ENCODE measurements around the gene DNAJC30.
"Not testable (repeated sequence)": the region's sequence is repeated elsewhere in the genome, so short reads cannot be mapped to it uniquely, and the experiment has no call there.

The DNAJC30 gene

DNA sequence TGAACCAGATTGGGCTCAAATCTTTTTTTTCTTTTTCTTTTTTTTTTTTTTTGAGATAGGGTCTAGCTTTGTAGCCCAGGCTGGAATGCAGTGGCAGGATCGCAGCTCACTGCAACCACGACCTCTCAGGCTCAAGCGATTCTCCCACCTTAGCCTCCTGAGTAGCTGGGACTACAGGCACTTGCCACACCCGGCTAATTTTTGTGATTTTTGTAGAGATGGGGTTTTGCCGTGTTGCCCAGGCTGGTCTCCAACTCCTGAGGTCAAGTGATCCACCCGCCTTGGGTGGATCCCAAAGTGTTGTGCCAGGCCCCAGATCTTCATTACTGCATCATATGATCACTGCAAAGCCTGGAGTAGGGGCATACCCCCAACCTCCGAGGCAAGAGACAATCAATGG is 2.8 kb downstream of the DNAJC30 start:
- no peak for DNase-seq

- no peak for DNase-seq
Measured at GRCh38 chr7:73679709-73680108, 3.5 kb downstream of the DNAJC30 start.

DNA sequence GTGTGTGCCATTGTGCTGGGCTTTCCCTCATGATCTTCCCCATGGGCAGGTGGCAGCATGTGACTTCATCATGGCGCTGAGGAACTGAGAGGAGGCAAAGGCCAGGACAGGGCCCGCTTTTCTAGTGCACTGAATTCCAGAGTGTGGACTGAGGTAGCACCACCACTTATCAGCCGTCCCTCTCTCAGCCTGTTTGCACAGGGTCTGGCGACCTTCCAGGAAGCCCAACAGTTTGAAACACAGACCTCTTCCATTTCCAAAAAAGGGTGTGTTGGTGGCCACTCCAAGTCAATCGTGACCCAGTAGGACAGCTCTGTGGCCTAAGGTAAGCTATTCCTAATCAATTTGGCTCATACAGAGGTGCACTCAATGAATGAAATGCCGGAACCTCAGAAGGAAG is 4.4 kb downstream of the DNAJC30 start:
- DNase-seq = no peak

DNA sequence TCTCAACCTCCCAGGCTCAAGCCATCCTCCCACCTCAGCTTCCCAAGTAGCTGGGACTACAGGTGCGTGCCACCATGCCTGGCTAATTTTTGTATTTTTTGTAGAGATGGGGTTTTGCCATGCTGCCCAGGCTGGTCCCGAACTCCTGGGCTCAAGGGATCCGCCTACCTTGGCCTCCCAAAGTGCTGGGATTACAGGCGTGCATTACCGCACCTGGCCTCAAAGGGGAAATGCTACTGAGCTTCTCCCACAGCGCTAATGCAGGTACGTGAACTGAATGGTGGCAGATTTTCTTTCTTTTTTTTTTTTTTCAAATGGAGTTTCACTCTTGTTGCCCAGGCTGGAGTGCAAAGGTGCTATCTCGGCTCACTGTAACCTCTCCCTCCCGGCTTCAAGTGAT is 7.2 kb downstream of the DNAJC30 start:
- peak; percentile 19 for DNase-seq

DNA sequence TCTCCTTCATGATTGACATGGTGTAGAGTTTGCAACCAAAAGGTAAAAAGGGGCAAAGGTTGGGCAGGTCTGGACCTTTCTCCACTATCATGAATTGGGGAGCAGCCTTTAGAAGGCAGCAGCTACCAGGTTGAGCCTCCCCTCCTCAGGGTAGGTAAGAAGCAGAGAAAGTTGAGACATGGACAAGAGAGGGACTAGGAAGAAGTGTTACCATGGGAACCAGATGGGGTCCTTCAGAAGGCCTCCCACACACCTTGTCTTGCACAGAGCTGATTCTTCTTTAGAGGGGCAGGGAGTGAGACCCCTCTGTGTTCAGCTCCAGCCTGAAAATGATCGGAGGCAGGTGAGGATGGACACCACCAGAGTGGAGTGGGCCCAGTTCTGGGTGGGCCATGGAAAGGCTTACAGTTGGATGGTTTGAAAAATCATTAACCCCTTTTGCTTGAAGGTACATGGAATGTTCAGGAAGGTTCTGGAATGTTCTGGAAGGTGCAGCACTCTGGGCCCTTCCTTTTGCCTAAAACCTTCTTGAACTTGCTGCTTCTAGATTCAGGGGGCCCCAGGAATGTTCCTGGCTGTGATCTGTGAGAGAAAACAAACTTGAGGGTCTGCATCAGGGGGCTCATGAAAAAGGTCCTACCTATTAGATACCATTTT is 8.7 kb downstream of the DNAJC30 start:
- no peak for DNase-seq

GRCh38 chr7:73671857-73672445 is 11.3 kb downstream of the DNAJC30 start:
- no peak for DNase-seq

DNA sequence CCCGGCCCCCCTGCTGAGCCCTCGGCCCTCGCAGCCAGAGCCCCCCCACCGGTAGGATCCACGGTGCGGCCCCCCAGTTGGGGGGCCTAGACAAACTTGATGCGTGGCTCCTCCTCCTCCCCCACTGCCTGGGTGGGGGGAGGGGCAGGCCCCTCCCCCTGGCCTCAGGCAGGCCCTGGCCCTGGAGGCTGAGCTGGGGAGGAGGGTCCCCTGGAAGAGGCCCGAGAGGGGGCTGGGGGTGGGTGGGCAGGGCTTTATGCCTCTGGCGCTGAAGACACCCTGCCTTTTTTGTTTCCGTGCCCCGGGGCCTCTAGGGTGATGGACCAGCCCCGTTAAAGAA is 12.0 kb downstream of the DNAJC30 start:
- no peak for DNase-seq

GRCh38 chr7:73669858-73670385 is 13.3 kb downstream of the DNAJC30 start:
- DNase-seq = no peak

DNA sequence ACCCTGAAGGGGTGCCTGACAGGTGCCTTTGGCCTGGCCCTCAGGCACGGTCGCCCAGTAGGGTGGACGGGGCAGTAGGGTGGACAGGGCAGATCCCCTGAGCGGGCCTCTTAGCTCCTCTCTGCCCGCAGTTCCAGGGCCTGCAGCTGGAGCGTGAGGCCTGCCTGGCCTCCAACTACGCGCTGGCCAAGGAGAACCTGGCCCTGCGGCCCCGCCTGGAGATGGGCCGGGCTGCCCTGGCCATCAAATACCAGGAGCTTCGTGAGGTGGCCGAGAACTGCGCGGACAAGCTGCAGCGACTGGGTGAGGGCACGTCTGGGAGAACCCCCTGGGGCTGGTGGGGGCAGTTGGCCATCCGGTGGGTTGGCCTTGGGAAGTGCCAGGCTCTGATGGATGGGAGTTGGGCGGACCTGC is 14.0 kb downstream of the DNAJC30 start:
- DNase-seq = no peak

- peak; percentile 85 for DNase-seq
Measured at GRCh38 chr7:73668886-73669230, 14.4 kb downstream of the DNAJC30 start.

- DNase-seq = peak; percentile 91
Measured at GRCh38 chr7:73668103-73668885, 15.0 kb downstream of the DNAJC30 start.

GRCh38 chr7:73667344-73668102 is 15.7 kb downstream of the DNAJC30 start, which contains the start of gene VPS37D:
VPS37D (plus strand) TSS chr7:73667831; CDS start chr7:73667959, 128 bp downstream.
- peak; percentile 85 for DNase-seq

DNA sequence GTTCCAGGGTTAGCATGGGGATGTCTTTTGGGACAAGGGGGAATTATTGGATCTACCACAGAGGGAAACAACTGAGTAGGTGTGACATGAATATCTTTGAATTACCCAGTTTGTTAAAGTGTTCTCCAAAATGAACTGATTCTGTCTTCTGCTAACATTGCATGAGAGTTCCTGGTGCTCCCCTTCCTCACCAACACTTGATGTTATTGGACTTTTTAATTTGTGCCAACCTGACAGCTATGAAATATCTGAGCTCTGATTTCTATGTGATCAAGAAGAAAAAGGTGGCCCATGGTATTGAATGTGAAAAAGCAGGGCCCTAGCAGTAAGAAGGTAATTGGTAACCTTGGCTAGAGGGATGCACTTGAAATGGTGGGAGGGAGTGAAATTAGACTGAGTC is 20.2 kb downstream of the DNAJC30 start:
- no peak for DNase-seq

DNA sequence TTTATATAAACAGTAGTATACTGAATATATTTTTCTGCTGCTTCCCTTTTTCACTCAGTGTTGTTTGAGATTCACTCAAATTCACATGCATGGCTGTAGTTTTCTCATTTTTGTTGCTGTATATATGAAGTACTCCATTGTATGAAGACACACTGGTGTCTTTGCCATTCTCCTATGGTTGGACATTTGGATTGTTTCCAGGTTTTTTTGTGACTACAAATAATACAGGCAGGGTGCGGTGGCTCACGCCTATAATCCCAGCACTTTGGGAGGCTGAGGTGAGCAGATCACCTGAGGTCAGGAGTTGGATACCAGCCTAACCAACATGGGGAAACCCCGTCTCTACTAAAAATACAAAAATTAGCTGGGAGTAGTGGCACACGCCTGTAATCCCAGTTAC is 22.7 kb downstream of the DNAJC30 start:
- DNase-seq = not testable (repeated sequence)

- DNase-seq = no peak
Measured at GRCh38 chr7:73659983-73660382, 23.3 kb downstream of the DNAJC30 start.

DNA sequence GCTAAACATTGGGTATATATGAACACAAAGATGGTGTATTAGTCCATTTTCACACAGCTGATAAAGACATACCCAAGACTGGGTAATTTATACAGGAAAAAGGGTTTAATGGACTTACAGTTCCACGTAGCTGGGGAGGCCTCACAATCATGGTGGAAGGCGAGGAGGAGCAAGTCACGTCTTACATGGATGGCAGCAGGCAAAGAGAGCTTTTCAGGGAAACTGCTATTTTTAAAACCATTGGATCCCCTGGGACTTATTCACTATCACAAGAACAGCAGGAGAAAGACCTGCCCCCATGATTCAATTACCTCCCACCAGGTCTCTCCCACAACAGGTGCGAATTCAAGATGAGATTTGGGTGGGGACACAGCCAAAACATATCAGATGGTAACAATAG is 27.9 kb downstream of the DNAJC30 start:
- DNase-seq = peak; percentile 39

GRCh38 chr7:73652541-73652949 is 30.7 kb downstream of the DNAJC30 start:
- DNase-seq = no peak

- DNase-seq = no peak
Measured at GRCh38 chr7:73650524-73650923, 32.7 kb downstream of the DNAJC30 start.

DNA sequence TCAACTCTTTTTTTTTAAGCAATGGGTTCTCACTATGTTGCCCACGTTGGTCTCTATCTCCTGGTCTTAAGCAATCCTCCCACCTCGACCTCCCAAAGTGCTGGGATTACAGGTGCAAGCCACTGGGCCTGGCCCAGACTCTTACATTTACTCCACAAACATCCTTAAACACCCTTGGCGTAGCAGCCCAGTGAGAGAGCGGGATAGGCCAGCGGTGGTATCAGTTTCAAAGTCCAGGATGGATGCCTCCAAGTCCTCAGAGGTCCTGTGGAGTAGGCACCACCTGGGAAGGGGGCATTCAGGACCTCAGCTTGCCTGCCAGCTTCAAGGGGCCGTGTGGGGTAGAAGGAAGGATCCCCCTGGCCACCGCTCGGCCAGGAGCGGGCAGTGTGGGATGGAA is 33.7 kb downstream of the DNAJC30 start:
- no peak for DNase-seq

DNA sequence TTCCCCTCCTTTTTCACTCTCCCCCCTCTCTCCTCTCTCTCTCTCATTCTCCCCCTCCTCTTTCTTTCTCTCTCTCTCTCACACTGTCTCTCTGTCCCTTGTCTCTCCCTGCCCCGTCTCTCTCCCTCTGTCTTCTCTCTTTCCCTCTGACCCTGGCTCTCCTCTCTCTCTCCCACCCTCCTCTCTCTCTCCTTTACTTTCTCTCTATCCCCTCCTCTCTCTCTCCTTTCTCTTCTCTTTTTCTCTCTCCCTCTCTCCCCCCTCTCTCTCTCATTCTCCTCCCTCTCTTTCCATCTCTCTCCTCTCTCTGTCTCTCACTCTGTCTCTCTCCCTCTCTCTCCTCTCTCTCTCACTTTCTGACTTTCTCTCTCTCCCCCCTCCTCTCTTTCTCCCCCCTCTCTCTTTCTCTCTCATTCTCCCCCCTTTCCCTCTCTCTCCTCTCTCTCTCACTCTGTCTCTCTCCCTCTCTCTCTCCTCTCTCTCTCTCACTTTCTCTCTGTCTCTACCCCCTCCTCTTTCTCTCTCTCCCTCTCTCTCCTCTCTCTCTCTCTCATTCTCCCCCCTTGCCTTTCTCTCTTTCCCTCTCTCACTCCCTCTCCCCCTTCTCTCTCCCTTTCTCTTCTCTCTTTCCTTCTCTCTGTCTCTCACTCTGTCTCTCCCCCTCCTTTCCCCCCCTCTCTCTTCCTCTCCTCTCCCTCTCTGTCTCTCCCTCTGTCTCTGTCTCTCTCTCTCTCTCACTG is 34.5 kb downstream of the DNAJC30 start:
- no peak for DNase-seq

GRCh38 chr7:73647725-73648592 is 35.3 kb downstream of the DNAJC30 start:
- peak; percentile 61 for DNase-seq
